ENCODE data around the gene MRPL21. TPM values are rescaled to one million over a fixed set of nuclear protein-coding genes. Genes with fewer than 3 reads are reported as not detected.

Gene MRPL21
- total and polyA plus RNA-seq, 2 of the 8 experiments (the other 6 are each of a cell fraction or from before 2014, with no cell fraction given): 102 to 107 TPM

DNA sequence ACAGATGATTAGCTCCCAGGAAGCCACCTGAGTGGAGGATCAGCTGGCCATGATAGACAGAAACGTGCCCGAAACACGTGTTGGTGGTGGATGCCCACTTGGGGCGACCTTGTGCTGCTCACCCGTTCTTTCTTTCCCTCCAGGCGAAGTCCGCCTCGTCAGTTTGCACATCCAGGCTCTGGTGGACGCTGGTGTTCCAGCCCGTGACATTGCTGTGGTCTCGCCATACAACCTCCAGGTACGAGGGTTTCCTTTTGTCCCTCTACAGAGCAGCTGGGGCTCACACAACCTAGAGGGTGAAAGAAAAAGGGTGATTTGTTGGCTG lies 30.7 kb upstream of the MRPL21 start:
- DNase-seq (ENCODE audit: low read depth in 1 of 2, low spot score in 2 of 2) (no peak), FAIRE-seq (no peak)
- Histone ChIP-seq H4K5ac (ENCODE audit: insufficient read length, low read depth, low read length) (no peak overlapping the region), H4K8ac (ENCODE audit: extremely low read depth, insufficient read depth, low read length) (no peak overlapping the region), H2BK20ac (ENCODE audit: low read length) (no peak overlapping the region), H2AFZ (ENCODE audit: low read length) (no peak overlapping the region), H3K14ac (ENCODE audit: insufficient read length) (no peak overlapping the region), H3K4me3 (ENCODE audit: extremely low read depth in 1 of 4, insufficient read depth in 2 of 4, low read depth in 3 of 4, low read length in 4 of 4) (no peak overlapping the region), H3K36me3 (ENCODE audit: control insufficient read depth in 2 of 4, insufficient read depth in 4 of 4, low read length in 3 of 4) (peaks cover 4 to 25% (median 16%) of the 10 kb centered on the region in 4 experiments; a peak in 6 of 8 replicates), H3K4me1 (replicated peaks in 1 of 4; ENCODE audit: control insufficient read depth in 3 of 4, insufficient read depth in 4 of 4, low read length in 3 of 4) (no peaks in the 10 kb centered on the region), H3K27ac (ENCODE audit: low read depth, low read length) (no peak overlapping the region), H3K79me2 (ENCODE audit: control insufficient read depth in 1 of 2, insufficient read depth in 2 of 2, low read length in 2 of 2) (no peaks in the 10 kb centered on the region), H3K4ac (replicated peaks; ENCODE audit: insufficient read length, low read depth, low read length) (no peak overlapping the region), H3K27me3 (replicated peaks in 1 of 4; ENCODE audit: control insufficient read depth in 3 of 4, extremely low read depth in 1 of 4, insufficient read depth in 3 of 4, low read length in 3 of 4) (no peaks in the 10 kb centered on the region), H3K9ac (replicated peaks in 1 of 4; ENCODE audit: extremely low read depth in 1 of 4, low read depth in 3 of 4, low read length in 3 of 4) (no peak overlapping the region), H3K9me3 (ENCODE audit: insufficient read depth in 2 of 2, low read depth in 1 of 2, low read length in 1 of 2) (no peaks in the 10 kb centered on the region), H3K23ac (ENCODE audit: insufficient read length) (no peak overlapping the region), H2BK120ac (replicated peaks; ENCODE audit: low read depth, low read length) (no peak overlapping the region), H2AK5ac (ENCODE audit: low read depth, low read length) (no peak overlapping the region), H3K4me2 (ENCODE audit: insufficient read depth in 1 of 2, low read depth in 2 of 2, low read length in 2 of 2) (no peak overlapping the region), H2BK5ac (ENCODE audit: low read depth, low read length) (no peak overlapping the region), H3K18ac (ENCODE audit: extremely low read depth, low read length) (no peak overlapping the region), H2BK12ac (ENCODE audit: low read depth, low read length) (no peak overlapping the region), H3K56ac (replicated peaks; ENCODE audit: insufficient read length, low read depth, low read length) (no peak overlapping the region), H3K23me2 (ENCODE audit: low read depth, low read length) (no peaks in the 10 kb centered on the region), H2BK15ac (ENCODE audit: low read length) (no peak overlapping the region), H4K20me1 (replicated peaks in 1 of 2; ENCODE audit: control insufficient read depth in 1 of 2, insufficient read depth in 2 of 2, low read length in 2 of 2) (peaks cover 3 to 4% of the 10 kb centered on the region in 2 experiments), H4K91ac (replicated peaks; ENCODE audit: insufficient read length, low read length) (no peak overlapping the region), H3K79me1 (ENCODE audit: low read depth, low read length) (no peaks in the 10 kb centered on the region; the same call in 1 of the 2 replicates)
- CTCF ChIA-PET (ENCODE audit: partially characterized antibody): interaction anchor here (1.1 to 2.6 kb wide), 4 partner anchors 13 to 78 kb away, joined by 3 to 6 read pairs (median 4); no protein-coding TSS in a partner anchor
- TF ChIP-seq, protein P1, sequence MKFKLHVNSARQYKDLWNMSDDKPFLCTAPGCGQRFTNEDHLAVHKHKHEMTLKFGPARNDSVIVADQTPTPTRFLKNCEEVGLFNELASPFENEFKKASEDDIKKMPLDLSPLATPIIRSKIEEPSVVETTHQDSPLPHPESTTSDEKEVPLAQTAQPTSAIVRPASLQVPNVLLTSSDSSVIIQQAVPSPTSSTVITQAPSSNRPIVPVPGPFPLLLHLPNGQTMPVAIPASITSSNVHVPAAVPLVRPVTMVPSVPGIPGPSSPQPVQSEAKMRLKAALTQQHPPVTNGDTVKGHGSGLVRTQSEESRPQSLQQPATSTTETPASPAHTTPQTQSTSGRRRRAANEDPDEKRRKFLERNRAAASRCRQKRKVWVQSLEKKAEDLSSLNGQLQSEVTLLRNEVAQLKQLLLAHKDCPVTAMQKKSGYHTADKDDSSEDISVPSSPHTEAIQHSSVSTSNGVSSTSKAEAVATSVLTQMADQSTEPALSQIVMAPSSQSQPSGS (IDR thresholded peaks at IDR 0.05; ENCODE audit: low read length): no peak
- TF ChIP-seq HDAC2 (IDR thresholded peaks at IDR 0.05; ENCODE audit: borderline replicate concordance in 1 of 2, low read depth in 2 of 2, low read length in 2 of 2): no peak
- peak in 2 of 3 experiments; percentile 29 to 31; a peak in 2 of 4 replicates for TF ChIP-seq CTCF (IDR thresholded peaks at IDR 0.05; ENCODE audit: control extremely low read depth in 1 of 3, insufficient read depth in 1 of 3, low read depth in 1 of 3, low read length in 3 of 3)
- peak in 1 of 2 experiments; percentile 30; a peak in 2 of 4 replicates for TF ChIP-seq RAD21 (IDR thresholded peaks at IDR 0.05 in 1 of 2, conservative IDR thresholded peaks at IDR 0.05 in 1 of 2; ENCODE audit: low read depth in 2 of 2, low read length in 2 of 2)
- TF ChIP-seq, protein P2, sequence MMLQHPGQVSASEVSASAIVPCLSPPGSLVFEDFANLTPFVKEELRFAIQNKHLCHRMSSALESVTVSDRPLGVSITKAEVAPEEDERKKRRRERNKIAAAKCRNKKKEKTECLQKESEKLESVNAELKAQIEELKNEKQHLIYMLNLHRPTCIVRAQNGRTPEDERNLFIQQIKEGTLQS (IDR thresholded peaks at IDR 0.05; ENCODE audit: insufficient read depth, low read depth, low read length): no peak
- TF ChIP-seq HDAC6 (IDR thresholded peaks at IDR 0.05; ENCODE audit: low read depth, low read length): no peak
- TF ChIP-seq SRF (IDR thresholded peaks at IDR 0.05; ENCODE audit: low read depth, low read length): no peak
- no peak for TF ChIP-seq CHD2 (IDR thresholded peaks at IDR 0.05; ENCODE audit: low read length)
- WGBS, 2 experiments (ENCODE audit: extremely low coverage in 1 of 2, insufficient coverage in 1 of 2, insufficient read length in 1 of 2, insufficient replicate concordance in 2 of 2, low coverage in 1 of 2, low lambda C conversion rate in 2 of 2, missing lambda C conversion rate in 1 of 2): 89% methylated on average over 12 of the region's 12 CpGs; no CpG with 5 or more reads in 1 of the 2 experiments
- POLR2A ChIA-PET (ENCODE audit: partially characterized antibody): interaction anchor here (1.4 kb wide), 1 partner anchor 8 kb away, joined by 5 read pairs; no protein-coding TSS in a partner anchor
